PC-3 (cell line): ENCODE data around the gene CISD2. TPM values are rescaled to one million over a fixed set of nuclear protein-coding genes. Genes with fewer than 3 reads are reported as not detected.
A peak's percentile ranks its signal among the peaks of the same experiment; 100 is the strongest.

ENCODE experiments used
- ATAC-seq: fragments of 200-7000 bp; cut with Tn5 transposase; 2 replicates; pipeline ENCODE4 v1.9.1; 2020; ENCODE audit warnings: mild to moderate bottlenecking, moderate library complexity
- BruUV-seq: library from RNA; stranded (reverse); fragments of 400-500 nt; replicated peaks from 2 replicates; lab custom pipeline; 2021; lab: Mats Ljungman, UMichigan
- CTCF ChIA-PET: fragments of 300-600 bp; sonication (Branson Sonifier 250); formaldehyde crosslinking; loops from one replicate; lab custom pipeline; 2022; ENCODE audit warnings: antibody characterized with exemption; lab: Charles Lee
- POLR2A ChIA-PET: fragments of 300-600 bp; sonication (Branson Sonifier 250); formaldehyde crosslinking; loops from one replicate; lab custom pipeline; 2022; ENCODE audit warnings: antibody characterized with exemption; ENCODE audit not compliant: unreplicated experiment; lab: Charles Lee
- DNase-seq: peaks from one replicate; pipeline ENCODE4 v3.0.0-alpha.2; 2015
- H2AFZ ChIP-seq: fragments of 300-600 bp; sonication (generic); 2 replicates; pipeline ENCODE4 v1.6.0; 2016; ENCODE audit warnings: antibody characterized with exemption, low read length
- H3F3A ChIP-seq: fragments of 300-600 bp; sonication (generic); one replicate; pipeline ENCODE4 v1.6.0; 2017; ENCODE audit warnings: antibody characterized with exemption, low read length, control low read depth, mild to moderate bottlenecking; ENCODE audit not compliant: unreplicated experiment
- H3K27ac ChIP-seq: fragments of 300-600 bp; sonication (generic); 2 replicates; pipeline ENCODE4 v1.5.1; 2016; ENCODE audit warnings: mild to moderate bottlenecking, low read length
- H3K27me3 ChIP-seq: fragments of 300-600 bp; sonication (generic); 2 replicates; pipeline ENCODE4 v1.6.1; 2016; ENCODE audit warnings: low read length, mixed read lengths
- H3K36me3 ChIP-seq: fragments of 300-600 bp; sonication (generic); 2 replicates; pipeline ENCODE4 v1.6.1; 2016; ENCODE audit warnings: low read depth, mixed run types, low read length, mixed read lengths
- H3K4me1 ChIP-seq: fragments of 300-600 bp; sonication (generic); 2 replicates; pipeline ENCODE4 v1.5.1; 2016; ENCODE audit warnings: low read length; ENCODE audit not compliant: insufficient read depth
- H3K4me2 ChIP-seq: fragments of 300-600 bp; sonication (generic); 2 replicates; pipeline ENCODE4 v1.6.0; 2016; ENCODE audit warnings: low read length
- H3K4me3 ChIP-seq: fragments of 300-600 bp; sonication (generic); 2 replicates; pipeline ENCODE4 v1.5.1; 2016; ENCODE audit warnings: mild to moderate bottlenecking, low read length, mixed read lengths
- H3K79me2 ChIP-seq: fragments of 300-600 bp; sonication (generic); 2 replicates; pipeline ENCODE4 v1.6.1; 2017; ENCODE audit warnings: low read length, mixed read lengths
- H3K9ac ChIP-seq: fragments of 300-600 bp; sonication (generic); 2 replicates; pipeline ENCODE4 v1.6.0; 2016; ENCODE audit warnings: mild to moderate bottlenecking, low read length
- H3K9me2 ChIP-seq: fragments of 300-600 bp; sonication (generic); replicated peaks from 2 replicates; pipeline ENCODE4 v1.6.1; 2016; ENCODE audit warnings: mixed run types, low read length, mixed read lengths
- H3K9me3 ChIP-seq: fragments of 300-600 bp; sonication (generic); 2 replicates; pipeline ENCODE4 v1.6.1; 2016; ENCODE audit warnings: low read length, mixed read lengths
- H4K20me1 ChIP-seq: fragments of 300-600 bp; sonication (generic); 2 replicates; pipeline ENCODE4 v1.6.1; 2016; ENCODE audit warnings: low read length, mixed read lengths
- EZH2 ChIP-seq: fragments of 300-600 bp; sonication (generic); IDR thresholded peaks from one replicate; pipeline ENCODE4 v1.6.1; 2017; ENCODE audit warnings: antibody characterized with exemption, mild to moderate bottlenecking, low read length; ENCODE audit not compliant: unreplicated experiment
- EZH2phosphoT487 ChIP-seq: fragments of 300-600 bp; sonication (generic); IDR thresholded peaks from 2 replicates; pipeline ENCODE4 v1.6.1; 2018; ENCODE audit warnings: mild to moderate bottlenecking, antibody characterized with exemption, low read length, borderline replicate concordance
- intact Hi-C: fragments of 100-400 bp; cut with micrococcal nuclease; formaldehyde crosslinking; loops from 2 replicates; pipeline ENCODE4 v1.9.0; 2023
- total RNA-seq: library from RNA; depleted of rRNA; stranded (reverse); fragments of >200 nt; gene quantifications from 2 replicates; pipeline ENCODE4 v1.2.3, GENCODE V29; 2014
- TF ChIP-seq, protein P1 (sequence below): fragments of 300-600 bp; sonication (generic); conservative IDR thresholded peaks from 2 replicates; pipeline ENCODE4 v1.5.1; 2017; ENCODE audit warnings: antibody characterized with exemption, low read depth, mild to moderate bottlenecking, low read length

Gene CISD2
- total RNA-seq, 1 experiment from 2014 or later = 36.9 TPM

DNA sequence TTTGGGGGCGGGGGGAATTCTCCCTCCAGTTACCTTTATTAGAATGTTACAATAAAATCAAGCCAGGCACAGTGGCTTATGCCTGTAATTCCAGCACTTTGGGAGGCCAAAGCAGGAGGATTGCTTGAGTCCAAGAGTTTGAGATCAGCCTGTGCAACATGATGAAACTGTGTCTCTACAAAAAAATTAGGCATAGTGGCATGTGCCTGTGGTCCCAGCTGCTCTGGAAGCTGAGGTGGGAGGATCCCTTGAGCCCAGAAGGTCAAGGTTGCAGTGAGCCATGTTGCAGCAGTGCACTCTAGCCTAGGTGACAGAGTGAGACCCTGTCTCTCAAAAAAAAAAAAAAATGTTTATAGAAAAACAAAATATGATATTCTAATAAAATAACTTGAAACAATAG, 36.1 kb upstream of the CISD2 start:
- Histone ChIP-seq H3K4me3 (no peak overlapping the region), H3F3A (no peaks in the 10 kb centered on the region), H3K4me2 (no peak overlapping the region), H3K4me1 (peaks cover 13% of the 10 kb centered on the region), H3K79me2 (peaks cover 10% of the 10 kb centered on the region), H3K27ac (no peak overlapping the region), H3K9me3 (no peaks in the 10 kb centered on the region), H3K9ac (no peak overlapping the region), H4K20me1 (no peaks in the 10 kb centered on the region), H2AFZ (no peak overlapping the region), H3K27me3 (no peaks in the 10 kb centered on the region), H3K9me2 (no peaks in the 10 kb centered on the region), H3K36me3 (no peaks in the 10 kb centered on the region)
- intact Hi-C loops = no loop called here
- CTCF ChIA-PET = no interaction called here
- TF ChIP-seq EZH2phosphoT487 (no peak), EZH2 (no peak)
- TF ChIP-seq, protein P1, sequence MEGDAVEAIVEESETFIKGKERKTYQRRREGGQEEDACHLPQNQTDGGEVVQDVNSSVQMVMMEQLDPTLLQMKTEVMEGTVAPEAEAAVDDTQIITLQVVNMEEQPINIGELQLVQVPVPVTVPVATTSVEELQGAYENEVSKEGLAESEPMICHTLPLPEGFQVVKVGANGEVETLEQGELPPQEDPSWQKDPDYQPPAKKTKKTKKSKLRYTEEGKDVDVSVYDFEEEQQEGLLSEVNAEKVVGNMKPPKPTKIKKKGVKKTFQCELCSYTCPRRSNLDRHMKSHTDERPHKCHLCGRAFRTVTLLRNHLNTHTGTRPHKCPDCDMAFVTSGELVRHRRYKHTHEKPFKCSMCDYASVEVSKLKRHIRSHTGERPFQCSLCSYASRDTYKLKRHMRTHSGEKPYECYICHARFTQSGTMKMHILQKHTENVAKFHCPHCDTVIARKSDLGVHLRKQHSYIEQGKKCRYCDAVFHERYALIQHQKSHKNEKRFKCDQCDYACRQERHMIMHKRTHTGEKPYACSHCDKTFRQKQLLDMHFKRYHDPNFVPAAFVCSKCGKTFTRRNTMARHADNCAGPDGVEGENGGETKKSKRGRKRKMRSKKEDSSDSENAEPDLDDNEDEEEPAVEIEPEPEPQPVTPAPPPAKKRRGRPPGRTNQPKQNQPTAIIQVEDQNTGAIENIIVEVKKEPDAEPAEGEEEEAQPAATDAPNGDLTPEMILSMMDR = no peak
- ATAC-seq (no peak), DNase-seq (no peak)
- no TSS peak for BruUV-seq
- POLR2A ChIA-PET = no interaction called here

DNA sequence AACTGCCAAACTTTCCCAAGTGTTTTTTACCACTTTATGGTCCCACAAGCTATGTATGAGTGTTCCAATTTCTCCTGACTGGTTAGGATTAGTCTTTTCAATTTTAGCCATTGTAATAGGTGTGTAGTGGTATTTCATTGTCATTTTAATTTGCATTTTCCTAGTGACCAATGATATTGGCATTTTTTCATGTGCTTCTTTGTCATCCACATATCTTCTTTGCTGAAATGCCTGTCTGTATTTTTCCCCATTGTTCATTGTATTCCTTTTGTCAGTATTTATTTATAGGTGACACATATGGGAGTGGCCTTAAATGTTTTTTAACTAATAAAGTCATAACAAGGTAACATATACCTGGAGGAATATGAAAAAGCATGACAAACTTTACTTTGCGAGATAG, 32.2 kb upstream of the CISD2 start:
- no peak for TF ChIP-seq EZH2
- TF ChIP-seq, protein P1 = no peak
- no peak for TF ChIP-seq EZH2phosphoT487
- Histone ChIP-seq H3K36me3 (no peaks in the 10 kb centered on the region), H4K20me1 (no peaks in the 10 kb centered on the region), H3K9me3 (no peaks in the 10 kb centered on the region), H3K4me2 (no peak overlapping the region), H3K4me3 (no peak overlapping the region), H3F3A (no peaks in the 10 kb centered on the region), H3K9me2 (no peaks in the 10 kb centered on the region), H3K4me1 (peaks cover 4% of the 10 kb centered on the region; the same call in 1 of the 2 replicates), H3K27me3 (no peaks in the 10 kb centered on the region), H2AFZ (no peak overlapping the region), H3K79me2 (no peaks in the 10 kb centered on the region), H3K9ac (no peak overlapping the region), H3K27ac (no peak overlapping the region)
- CTCF ChIA-PET = no interaction called here
- ATAC-seq (peak; percentile 49), DNase-seq (peak; percentile 25)
- intact Hi-C loops = no loop called here
- POLR2A ChIA-PET = interaction anchor here (0.6 kb wide), 1 partner anchor 75 kb away, joined by 5 read pairs; no protein-coding TSS in a partner anchor
- BruUV-seq = no TSS peak

DNA sequence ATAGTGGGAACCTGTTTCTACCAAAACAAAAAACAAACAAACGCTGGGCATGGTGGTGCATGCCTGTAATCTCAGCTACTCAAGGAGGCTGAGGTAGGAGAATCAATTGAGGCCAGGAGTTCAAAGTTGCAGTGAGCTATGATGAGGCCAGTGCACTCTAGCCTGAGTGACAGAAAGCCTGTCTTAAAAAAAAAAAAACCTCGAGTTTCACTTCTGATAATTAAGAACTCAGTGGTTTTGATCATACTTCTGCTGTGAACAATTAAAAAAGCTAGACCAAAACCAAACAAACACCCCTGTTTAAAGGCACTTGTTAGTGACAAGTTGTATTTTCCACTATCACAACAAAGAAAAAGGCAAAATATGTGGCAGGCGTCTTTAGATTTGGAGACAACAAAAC, 26.4 kb upstream of the CISD2 start:
- no peaks in the 10 kb centered on the region for H3K9me2 ChIP-seq
- no peak overlapping the region for H3K4me2 ChIP-seq
- DNase-seq = no peak
- TF ChIP-seq EZH2 = no peak
- TF ChIP-seq, protein P1 = no peak
- TF ChIP-seq EZH2phosphoT487 = no peak
- no peaks in the 10 kb centered on the region for H4K20me1 ChIP-seq
- intact Hi-C loops = no loop called here
- H3K79me2 ChIP-seq = no peaks in the 10 kb centered on the region
- no peak overlapping the region for H3K4me3 ChIP-seq
- BruUV-seq = no TSS peak
- no peaks in the 10 kb centered on the region for H3K27me3 ChIP-seq
- POLR2A ChIA-PET = no interaction called here
- H3K27ac ChIP-seq = no peak overlapping the region
- no peaks in the 10 kb centered on the region for H3K9me3 ChIP-seq
- no peak for ATAC-seq
- CTCF ChIA-PET = no interaction called here
- no peak overlapping the region for H2AFZ ChIP-seq
- no peaks in the 10 kb centered on the region for H3K36me3 ChIP-seq
- no peaks in the 10 kb centered on the region for H3K4me1 ChIP-seq
- H3K9ac ChIP-seq = no peak overlapping the region
- H3F3A ChIP-seq = no peaks in the 10 kb centered on the region
